Parathyroid adenoma (tissue), 2 donors: Measurements from ENCODE around the gene SLC2A8.

Source experiments
- H2AFZ ChIP-seq: fragments of 300-600 bp; sonication (generic); one replicate; pipeline ENCODE4 v1.7.0; 2017; ENCODE audit warnings: antibody characterized with exemption, mild to moderate bottlenecking
- H3K27ac ChIP-seq: fragments of 300-600 bp; sonication (generic); one replicate; pipeline ENCODE4 v1.7.0; 2017
- H3K27me3 ChIP-seq: fragments of 300-600 bp; sonication (generic); one replicate; pipeline ENCODE4 v1.7.0; 2017; ENCODE audit warnings: low read length; ENCODE audit not compliant: control insufficient read depth, insufficient read depth
- H3K36me3 ChIP-seq: fragments of 300-600 bp; sonication (generic); one replicate; pipeline ENCODE4 v1.7.0; 2017; ENCODE audit warnings: low read length; ENCODE audit not compliant: control insufficient read depth, insufficient read depth
- H3K4me1 ChIP-seq: fragments of 300-600 bp; sonication (generic); one replicate; pipeline ENCODE4 v1.7.0; 2017; ENCODE audit warnings: control low read depth
- H3K4me2 ChIP-seq: fragments of 300-600 bp; sonication (generic); one replicate; pipeline ENCODE4 v1.7.0; 2017; ENCODE audit warnings: low read length
- H3K4me3 ChIP-seq: fragments of 300-600 bp; sonication (generic); one replicate; pipeline ENCODE4 v1.7.0; 2017; ENCODE audit warnings: low read depth, low read length
- H3K79me2 ChIP-seq: fragments of 300-600 bp; sonication (generic); one replicate; pipeline ENCODE4 v1.7.0; 2017; ENCODE audit warnings: control low read depth
- H3K9ac ChIP-seq: fragments of 300-600 bp; sonication (generic); one replicate; pipeline ENCODE4 v1.7.0; 2017; ENCODE audit warnings: mild to moderate bottlenecking
- H3K9me3 ChIP-seq: fragments of 300-600 bp; sonication (generic); one replicate; pipeline ENCODE4 v1.7.0; 2017; ENCODE audit warnings: low read length; ENCODE audit not compliant: control insufficient read depth
- TF ChIP-seq, protein P1 (sequence below): fragments of 300-600 bp; sonication (generic); IDR thresholded peaks from one replicate; pipeline ENCODE4 v1.7.0; 2017; ENCODE audit warnings: antibody characterized with exemption, mild to moderate bottlenecking
- donor health status: primary hyperparathyroidism.

Gene SLC2A8

DNA sequence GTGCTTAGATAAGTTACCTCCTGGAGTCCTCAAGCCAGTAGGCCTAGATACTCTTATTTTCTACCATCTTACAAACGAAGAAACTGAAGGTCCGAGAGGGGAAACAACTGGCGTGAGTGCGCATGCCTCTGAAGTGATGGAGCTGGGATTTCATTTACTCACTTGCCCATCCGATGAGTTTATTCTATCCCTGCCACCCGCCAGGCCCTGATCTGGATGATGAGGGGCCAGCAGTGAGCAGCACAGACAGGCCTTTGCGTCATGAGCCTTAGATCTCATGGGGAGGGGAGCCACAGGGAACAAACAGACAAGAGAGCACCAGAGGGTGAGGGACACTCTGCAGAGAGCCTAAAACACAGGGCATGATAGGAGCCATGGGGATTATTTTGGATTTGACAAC, 34.1 kb upstream of the SLC2A8 start:
- no peak overlapping the region for H2AFZ ChIP-seq
- no peaks in the 10 kb centered on the region for H3K4me1 ChIP-seq
- H3K9me3 ChIP-seq: no peaks in the 10 kb centered on the region
- no peak overlapping the region for H3K4me2 ChIP-seq
- H3K27me3 ChIP-seq: no peaks in the 10 kb centered on the region
- H3K79me2 ChIP-seq: no peaks in the 10 kb centered on the region
- no peak overlapping the region for H3K27ac ChIP-seq
- TF ChIP-seq, protein P1, sequence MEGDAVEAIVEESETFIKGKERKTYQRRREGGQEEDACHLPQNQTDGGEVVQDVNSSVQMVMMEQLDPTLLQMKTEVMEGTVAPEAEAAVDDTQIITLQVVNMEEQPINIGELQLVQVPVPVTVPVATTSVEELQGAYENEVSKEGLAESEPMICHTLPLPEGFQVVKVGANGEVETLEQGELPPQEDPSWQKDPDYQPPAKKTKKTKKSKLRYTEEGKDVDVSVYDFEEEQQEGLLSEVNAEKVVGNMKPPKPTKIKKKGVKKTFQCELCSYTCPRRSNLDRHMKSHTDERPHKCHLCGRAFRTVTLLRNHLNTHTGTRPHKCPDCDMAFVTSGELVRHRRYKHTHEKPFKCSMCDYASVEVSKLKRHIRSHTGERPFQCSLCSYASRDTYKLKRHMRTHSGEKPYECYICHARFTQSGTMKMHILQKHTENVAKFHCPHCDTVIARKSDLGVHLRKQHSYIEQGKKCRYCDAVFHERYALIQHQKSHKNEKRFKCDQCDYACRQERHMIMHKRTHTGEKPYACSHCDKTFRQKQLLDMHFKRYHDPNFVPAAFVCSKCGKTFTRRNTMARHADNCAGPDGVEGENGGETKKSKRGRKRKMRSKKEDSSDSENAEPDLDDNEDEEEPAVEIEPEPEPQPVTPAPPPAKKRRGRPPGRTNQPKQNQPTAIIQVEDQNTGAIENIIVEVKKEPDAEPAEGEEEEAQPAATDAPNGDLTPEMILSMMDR: no peak
- no peaks in the 10 kb centered on the region for H3K36me3 ChIP-seq
- H3K4me3 ChIP-seq: no peak overlapping the region
- H3K9ac ChIP-seq: no peak overlapping the region

DNA sequence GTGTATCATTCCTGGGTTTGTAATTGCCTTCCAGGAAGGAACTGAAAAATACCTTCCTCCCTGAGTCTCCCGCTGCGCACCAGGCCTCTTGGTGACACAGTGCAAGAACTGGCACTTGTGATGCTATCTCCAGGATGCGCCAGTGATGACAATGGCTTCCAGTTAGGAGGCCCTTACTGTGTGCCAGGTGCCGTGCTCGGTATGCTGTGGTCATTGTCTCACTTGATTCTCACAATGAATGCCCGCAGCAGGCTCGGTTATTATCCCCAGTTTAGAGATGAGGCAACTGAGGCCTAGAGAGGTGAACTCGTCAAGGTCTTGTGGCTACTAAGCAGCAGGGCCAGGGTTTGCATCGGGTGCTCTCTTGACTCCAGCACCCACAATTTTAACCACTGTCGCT, 31.5 kb upstream of the SLC2A8 start:
- no peaks in the 10 kb centered on the region for H3K79me2 ChIP-seq
- H3K27ac ChIP-seq: no peak overlapping the region
- no peaks in the 10 kb centered on the region for H3K4me1 ChIP-seq
- no peaks in the 10 kb centered on the region for H3K36me3 ChIP-seq
- H3K9me3 ChIP-seq: no peaks in the 10 kb centered on the region
- H3K4me3 ChIP-seq: no peak overlapping the region
- no peak overlapping the region for H2AFZ ChIP-seq
- H3K9ac ChIP-seq: no peak overlapping the region
- H3K27me3 ChIP-seq: no peaks in the 10 kb centered on the region
- no peak overlapping the region for H3K4me2 ChIP-seq
- TF ChIP-seq, protein P1: no peak

DNA sequence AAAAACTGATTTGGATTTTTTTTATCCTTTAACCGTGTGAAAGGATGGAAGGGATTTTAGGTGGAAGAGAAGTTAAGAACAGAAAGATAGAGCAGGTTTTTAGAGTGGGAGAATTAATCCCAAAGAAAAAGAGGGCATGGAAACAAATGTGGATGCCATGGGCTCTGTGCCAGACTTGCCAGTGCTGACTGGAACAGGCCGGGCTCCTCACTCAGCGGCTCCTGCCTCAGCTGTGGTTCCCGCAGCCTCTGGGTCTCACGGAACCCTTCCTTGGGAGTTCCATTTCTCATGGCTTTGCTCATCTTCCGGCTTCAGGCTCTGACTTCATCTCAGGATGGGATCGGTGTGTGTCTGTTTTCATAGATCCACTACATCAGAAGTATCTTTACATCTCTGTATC, 30.4 kb upstream of the SLC2A8 start:
- Histone ChIP-seq H3K36me3 (no peaks in the 10 kb centered on the region), H3K4me3 (no peak overlapping the region), H3K9me3 (no peaks in the 10 kb centered on the region), H3K27me3 (no peaks in the 10 kb centered on the region), H3K79me2 (no peaks in the 10 kb centered on the region), H2AFZ (no peak overlapping the region), H3K4me1 (no peaks in the 10 kb centered on the region), H3K4me2 (no peak overlapping the region), H3K27ac (no peak overlapping the region), H3K9ac (no peak overlapping the region)
- TF ChIP-seq, protein P1: no peak

DNA sequence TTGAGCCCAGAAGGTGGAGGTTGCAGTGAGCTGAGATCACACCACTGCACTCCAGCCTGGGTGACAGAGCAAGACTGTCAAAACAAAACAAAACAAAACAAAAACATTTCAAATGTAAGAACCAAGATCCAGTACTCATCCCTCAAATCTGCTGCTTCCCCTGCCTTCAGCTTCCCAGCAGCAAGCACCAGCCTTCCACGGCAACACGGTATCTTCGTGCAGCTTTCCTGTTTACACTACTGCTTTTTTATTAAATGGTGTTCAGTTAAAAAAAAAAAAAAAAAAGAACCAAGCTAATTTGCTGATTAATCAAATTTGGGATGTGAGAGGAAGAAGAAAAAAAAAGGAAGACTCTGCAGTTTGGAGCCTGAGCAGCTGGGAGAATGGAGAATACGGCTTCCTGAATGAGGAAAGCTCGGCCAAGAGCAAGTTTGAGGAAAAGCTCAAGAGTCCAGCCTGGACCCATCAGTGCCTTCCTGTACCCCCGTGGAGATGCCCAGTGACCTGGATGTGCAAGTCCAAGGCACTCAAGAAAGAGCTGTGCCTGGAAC, 28.0 kb upstream of the SLC2A8 start:
- Histone ChIP-seq H3K9ac (no peak overlapping the region), H3K4me3 (no peak overlapping the region), H3K4me1 (no peaks in the 10 kb centered on the region), H3K36me3 (no peaks in the 10 kb centered on the region), H3K9me3 (no peaks in the 10 kb centered on the region), H3K4me2 (no peak overlapping the region), H2AFZ (no peak overlapping the region), H3K27me3 (no peaks in the 10 kb centered on the region), H3K79me2 (no peaks in the 10 kb centered on the region), H3K27ac (no peak overlapping the region)
- TF ChIP-seq, protein P1: no peak

DNA sequence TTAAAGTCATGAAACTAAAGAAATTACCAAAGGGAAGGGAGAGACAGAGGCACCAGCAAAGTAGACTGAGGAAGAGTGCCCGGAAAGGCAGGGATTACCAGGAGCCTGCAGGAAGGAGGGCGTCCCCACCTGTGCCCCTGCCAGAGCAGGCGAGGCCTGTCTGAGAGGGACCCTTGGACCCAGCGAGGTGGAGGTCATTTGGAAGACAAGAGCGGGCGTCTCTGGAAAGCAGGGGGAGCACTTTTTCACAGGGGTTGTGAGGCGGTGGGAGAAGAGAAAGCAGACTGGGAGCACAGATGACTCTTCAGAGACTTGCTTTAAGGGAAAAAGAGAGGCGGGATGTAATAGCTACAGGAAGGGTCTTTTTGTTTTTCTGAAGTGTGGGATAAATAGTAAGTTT, 27.5 kb upstream of the SLC2A8 start:
- Histone ChIP-seq H2AFZ (no peak overlapping the region), H3K9me3 (no peaks in the 10 kb centered on the region), H3K4me2 (no peak overlapping the region), H3K36me3 (no peaks in the 10 kb centered on the region), H3K9ac (no peak overlapping the region), H3K79me2 (no peaks in the 10 kb centered on the region), H3K4me3 (no peak overlapping the region), H3K27me3 (no peaks in the 10 kb centered on the region), H3K27ac (no peak overlapping the region), H3K4me1 (no peaks in the 10 kb centered on the region)
- TF ChIP-seq, protein P1: no peak
